ENCODE measurements around the gene PUS3.

PUS3 gene

GRCh38 chr11:125931668-125932067, 28.7 kb upstream of the PUS3 start:
- no peak for DNase-seq (ENCODE audit: low read depth)
- no peak overlapping the region for H3K4me3 ChIP-seq (ENCODE audit: low read length)
- TF ChIP-seq CTCF (conservative IDR thresholded peaks at IDR 0.05; ENCODE audit: low read depth, low read length) = no peak

GRCh38 chr11:125931116-125931515, 28.1 kb upstream of the PUS3 start:
- TF ChIP-seq CTCF (conservative IDR thresholded peaks at IDR 0.05; ENCODE audit: low read depth, low read length) = no peak
- no peak for DNase-seq (ENCODE audit: low read depth)
- no peak overlapping the region for H3K4me3 ChIP-seq (ENCODE audit: low read length)

GRCh38 chr11:125930076-125930450, 27.1 kb upstream of the PUS3 start:
- no peak for DNase-seq (ENCODE audit: low read depth)
- H3K4me3 ChIP-seq (ENCODE audit: low read length) = no peak overlapping the region
- TF ChIP-seq CTCF (conservative IDR thresholded peaks at IDR 0.05; ENCODE audit: low read depth, low read length) = no peak

- no peak overlapping the region for H3K4me3 ChIP-seq (ENCODE audit: low read length)
- no peak for DNase-seq (ENCODE audit: low read depth)
- no peak for TF ChIP-seq CTCF (conservative IDR thresholded peaks at IDR 0.05; ENCODE audit: low read depth, low read length)
Observed at GRCh38 chr11:125929445-125930075, 26.6 kb upstream of the PUS3 start.

GRCh38 chr11:125926682-125927081, 23.7 kb upstream of the PUS3 start:
- TF ChIP-seq CTCF (conservative IDR thresholded peaks at IDR 0.05; ENCODE audit: low read depth, low read length) = no peak
- DNase-seq (ENCODE audit: low read depth) = no peak
- no peak overlapping the region for H3K4me3 ChIP-seq (ENCODE audit: low read length)

- no peak for DNase-seq (ENCODE audit: low read depth)
- no peak overlapping the region for H3K4me3 ChIP-seq (ENCODE audit: low read length)
- no peak for TF ChIP-seq CTCF (conservative IDR thresholded peaks at IDR 0.05; ENCODE audit: low read depth, low read length)
Observed at GRCh38 chr11:125925804-125926203, 22.8 kb upstream of the PUS3 start.

- DNase-seq (ENCODE audit: low read depth) = no peak
- no peak for TF ChIP-seq CTCF (conservative IDR thresholded peaks at IDR 0.05; ENCODE audit: low read depth, low read length)
- H3K4me3 ChIP-seq (ENCODE audit: low read length) = no peak overlapping the region
Observed at GRCh38 chr11:125925247-125925740, 22.3 kb upstream of the PUS3 start.
